Stimulated activated CD8-positive, alpha-beta memory T cell treated with anti-CD3 and anti-CD28 coated beads, Interleukin-15, amount 100 ng/mL, for 48 hours (primary cell): ENCODE data around the gene NRG2.

Experiments
- DNase-seq, 2 donors: peaks; one replicate each; pipeline ENCODE4 v3.0.0-alpha.2; 2020; ENCODE audit warnings: low read depth in 2 of 2

Gene NRG2

DNA sequence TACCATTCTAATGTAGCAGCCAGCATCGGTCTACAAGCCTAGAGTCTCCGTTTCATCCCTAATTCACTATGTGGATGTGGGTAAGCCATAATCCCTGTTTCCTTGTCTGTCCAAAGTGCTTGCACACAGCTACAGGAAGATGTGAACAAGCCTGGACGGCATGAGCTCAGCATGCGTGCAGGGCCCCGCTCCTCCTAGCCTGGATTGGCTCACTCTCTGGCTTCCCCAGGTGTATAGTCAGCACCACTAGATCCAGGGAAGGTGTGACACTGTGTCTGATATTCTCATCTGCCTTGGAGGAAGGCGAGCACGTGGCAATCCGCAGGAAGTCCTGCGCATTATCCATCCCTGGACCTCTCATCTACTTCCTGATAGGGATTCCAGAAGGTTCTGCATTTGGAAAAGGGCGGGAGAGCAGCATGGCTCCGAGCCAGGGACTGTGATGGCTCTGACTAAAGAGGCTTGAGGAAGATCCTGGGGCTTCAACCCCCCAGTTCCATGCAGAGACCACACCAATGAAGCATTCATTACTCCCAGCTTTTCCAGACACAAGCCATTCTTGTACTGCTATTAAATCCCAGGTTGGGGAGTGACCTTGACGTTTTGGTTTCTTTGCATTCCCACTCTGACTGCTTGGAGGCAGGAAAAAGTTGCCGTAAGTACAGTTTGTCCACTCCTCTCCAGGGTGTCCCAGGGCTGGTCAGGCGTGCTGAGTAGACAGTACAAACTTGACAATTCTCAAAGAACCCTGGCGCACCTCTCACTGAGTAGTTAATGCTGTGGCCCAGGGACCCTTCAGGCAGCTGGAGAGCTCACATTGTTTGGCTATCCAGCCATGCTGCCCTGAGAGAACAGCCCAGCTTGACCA, 181.8 kb downstream of the NRG2 start:
- DNase-seq, result no peak

DNA sequence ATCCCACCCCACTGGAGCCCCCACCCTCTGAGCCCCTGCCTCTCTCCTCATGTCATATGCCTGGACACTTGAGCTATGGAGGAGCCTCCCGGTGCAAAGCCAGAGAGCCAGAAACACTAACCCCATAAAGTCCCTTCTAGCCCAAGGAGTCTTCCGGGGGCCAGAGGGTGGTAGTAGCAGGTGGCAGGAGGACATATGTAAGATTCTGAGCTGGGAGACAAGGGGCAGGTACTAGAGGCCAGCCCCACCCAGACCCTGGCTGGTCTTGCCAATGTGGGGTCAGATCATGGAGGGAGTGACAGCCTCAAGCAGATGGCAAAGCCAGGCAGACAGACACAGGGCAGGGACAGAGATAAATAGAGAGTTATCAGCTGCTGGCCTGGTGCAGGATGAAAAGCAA, 184.1 kb downstream of the NRG2 start:
- no peak for DNase-seq

DNA sequence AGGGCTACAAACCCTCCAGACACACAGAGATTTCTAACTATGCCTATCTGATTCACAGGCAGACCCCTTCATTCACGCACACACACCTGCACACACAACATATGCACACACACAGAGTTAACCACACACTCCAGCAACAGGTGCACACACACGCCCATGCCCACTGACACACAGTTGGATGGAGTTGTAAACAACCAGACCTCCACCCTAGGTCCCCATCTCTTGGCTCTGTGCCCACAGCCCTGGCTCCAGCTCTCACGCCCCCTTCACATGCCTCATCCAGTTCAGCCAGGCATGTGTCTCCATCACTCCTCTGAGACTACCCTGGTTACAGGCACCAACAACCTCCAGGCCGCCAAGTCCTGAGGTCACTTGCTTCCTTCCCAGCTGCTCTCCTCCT, 186.4 kb downstream of the NRG2 start:
- no peak for DNase-seq

DNA sequence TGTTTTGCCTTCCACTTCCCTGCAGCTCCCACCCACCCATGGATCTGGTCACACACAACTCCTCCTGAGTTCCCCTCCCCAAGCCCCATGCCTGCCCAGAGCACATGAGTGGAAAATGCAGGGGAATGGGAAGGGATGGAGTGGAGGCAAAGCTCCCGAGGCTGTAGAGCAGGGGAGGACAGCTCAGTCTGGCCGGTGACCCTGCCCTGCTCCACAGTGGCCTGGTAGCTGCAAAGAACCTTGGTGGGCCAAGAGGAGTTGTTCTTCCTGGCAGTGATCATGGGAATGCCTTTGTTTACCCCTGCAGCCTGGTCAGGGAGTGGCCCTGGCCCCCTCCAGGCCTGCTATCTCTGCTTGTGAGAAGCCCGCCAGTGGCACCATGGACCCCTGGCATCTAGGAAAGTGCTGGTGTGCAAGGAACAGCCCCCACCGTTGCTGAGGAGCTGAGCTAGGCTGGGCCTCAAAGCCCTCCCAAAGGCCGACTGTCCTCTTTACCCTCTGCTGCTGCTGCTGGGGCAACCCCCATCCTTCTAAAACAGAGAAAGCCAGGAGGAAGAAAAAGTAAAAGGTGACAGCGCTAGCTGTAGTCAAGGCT, 187.1 kb downstream of the NRG2 start:
- DNase-seq, result no peak

DNA sequence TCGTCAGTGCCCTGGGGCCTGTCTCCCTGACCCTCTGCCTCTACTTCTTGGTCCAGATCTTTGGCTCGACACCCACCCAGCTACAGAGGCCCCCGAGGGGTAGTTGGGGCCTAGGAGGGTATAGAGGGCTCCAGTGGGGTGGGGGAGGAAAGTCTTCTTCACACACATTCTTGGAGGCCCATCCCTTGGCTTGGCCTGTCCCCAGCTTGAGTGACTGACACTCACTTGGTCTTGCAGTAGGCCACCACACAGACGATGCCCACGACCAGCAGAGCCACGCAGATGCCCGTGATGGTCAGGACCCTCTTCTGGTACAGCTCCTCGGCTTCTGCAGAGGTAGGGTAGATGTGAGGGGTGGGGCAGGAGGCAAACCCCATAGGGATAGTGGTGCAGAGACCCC, 187.6 kb downstream of the NRG2 start:
- DNase-seq, result no peak

DNA sequence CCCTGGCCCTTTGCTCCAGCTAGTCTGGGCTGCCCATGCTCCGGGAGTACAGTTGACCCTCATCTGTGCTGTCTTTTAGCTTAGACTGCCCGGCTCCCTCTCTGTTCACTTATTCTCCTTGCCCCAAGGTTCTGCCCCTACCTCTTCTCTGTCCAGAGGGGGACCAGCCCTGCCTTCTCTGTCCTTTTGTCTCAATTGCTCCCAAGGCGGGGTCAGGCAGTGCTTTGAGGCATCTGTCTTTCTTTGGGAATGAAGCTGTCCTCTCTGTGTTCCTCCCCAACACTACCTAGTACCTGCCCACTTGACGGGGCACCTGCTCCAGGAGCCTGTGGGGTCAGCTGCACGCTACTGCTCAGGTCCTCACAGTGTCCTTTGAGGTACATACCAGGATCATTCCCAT, 188.1 kb downstream of the NRG2 start:
- no peak for DNase-seq

DNA sequence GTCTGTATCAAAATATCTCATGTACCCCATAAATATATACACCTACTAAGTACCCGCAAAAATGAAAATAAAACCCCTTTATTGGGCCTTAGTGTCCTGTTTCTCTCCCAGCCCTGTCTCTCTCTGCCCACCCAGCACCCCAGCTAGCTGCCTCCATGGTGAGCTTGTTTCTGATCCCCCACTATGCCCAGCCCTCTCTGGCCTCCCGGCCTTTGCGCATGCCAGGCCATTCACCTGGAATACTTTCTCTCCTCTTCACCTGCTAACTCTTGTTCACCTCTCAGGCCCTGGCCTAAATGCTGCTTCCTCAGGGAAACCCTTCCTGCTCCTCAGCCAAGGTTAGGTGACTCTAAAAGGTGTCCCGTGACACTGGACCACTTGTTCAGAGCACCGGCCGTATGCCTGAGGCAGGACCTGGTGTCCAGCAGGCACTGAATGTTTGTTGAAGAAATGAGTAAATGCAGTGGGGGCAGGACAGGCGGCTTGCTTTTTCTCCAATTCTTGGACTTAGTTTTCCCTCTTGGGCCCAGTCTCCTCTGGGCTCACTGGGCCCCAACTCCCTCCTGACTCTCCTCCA, 189.0 kb downstream of the NRG2 start:
- DNase-seq, result no peak

DNA sequence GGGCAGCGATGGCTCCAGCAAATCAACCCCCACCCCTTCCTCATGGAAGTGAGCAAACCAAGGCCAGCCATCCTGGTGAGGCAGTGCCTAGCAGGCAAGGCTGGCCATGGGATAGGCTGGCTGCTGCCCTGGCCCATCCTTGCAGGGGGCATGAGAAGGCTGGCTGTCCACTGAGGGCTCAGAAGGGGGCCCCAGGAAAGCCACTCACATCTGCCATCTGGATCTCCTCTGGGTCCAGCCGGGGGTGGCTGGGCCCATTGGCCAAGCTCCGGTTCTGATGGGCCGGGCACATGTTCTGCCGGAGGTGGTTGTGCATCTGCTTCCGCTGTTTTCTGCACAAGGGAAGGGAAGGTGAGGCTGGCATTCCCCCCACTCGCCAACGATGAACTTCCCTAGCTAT, 190.4 kb downstream of the NRG2 start:
- DNase-seq, result no peak

DNA sequence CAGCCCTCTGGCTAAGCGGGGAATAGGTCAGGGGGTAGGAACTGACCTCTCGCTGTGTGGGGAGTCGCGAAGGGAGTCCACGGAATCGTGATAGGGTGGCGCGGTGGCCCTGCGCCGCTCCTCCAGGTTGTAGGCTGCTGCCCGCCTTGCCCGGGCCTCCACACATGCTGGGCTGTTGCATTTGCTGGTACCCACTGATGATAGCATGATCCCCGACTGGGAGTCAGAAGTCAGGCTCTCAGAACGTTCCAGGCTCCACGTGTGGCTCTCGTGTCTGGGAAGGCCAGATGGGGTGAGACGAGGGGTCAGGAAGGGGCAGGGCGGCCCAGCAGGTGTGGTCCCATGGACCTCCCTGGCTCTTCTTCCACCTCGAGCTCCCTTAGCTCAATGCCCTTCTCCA, 191.5 kb downstream of the NRG2 start:
- no peak for DNase-seq

DNA sequence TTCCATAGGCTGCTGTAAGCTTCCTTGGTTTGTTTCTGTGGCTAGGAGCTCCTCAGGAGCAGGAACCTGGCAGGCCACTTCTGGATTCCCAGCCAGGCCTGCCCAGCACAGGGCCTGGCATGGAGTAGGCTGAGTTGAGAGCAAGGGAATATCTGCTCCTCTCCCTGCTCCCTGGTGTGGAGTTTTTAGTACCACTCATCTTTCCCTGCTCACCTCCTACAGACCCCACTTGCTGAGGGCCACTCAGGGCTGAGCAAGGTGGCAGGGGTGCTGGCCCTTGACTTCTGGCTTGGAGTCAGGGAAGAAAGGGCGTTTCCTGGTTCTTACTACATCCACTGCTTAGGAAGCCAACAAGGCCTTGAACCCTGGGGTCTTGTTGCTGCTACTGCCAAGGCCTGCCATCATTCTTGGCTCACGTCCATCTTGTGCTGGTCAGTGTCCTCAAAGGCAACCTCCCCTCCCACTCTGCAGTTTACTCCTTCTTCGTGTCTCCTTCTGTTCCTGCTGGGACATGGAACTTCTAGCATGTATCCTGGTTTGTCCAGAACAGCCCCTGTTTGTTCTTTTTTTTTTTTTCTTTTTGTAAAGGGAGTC, 192.6 kb downstream of the NRG2 start:
- no peak for DNase-seq

DNA sequence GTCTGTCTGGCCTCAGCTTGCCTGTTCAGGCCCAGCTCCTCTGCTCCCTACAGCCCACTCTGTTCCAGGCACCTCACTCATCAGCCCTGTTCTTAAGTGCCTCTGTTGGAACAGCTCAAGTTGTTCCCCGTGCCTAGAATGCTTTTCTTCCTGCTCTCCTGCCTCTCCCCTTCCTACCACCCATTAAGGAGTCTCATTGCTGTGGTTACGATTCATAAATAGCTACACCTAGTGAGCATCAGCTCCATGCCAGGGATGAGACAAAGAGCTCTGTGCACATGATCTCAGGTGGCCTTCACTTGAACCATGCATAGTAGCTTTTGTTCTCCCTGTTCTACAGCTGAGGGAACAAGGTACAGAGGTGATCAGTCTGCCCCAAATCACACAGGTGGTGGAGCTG, 193.2 kb downstream of the NRG2 start:
- no peak for DNase-seq

DNA sequence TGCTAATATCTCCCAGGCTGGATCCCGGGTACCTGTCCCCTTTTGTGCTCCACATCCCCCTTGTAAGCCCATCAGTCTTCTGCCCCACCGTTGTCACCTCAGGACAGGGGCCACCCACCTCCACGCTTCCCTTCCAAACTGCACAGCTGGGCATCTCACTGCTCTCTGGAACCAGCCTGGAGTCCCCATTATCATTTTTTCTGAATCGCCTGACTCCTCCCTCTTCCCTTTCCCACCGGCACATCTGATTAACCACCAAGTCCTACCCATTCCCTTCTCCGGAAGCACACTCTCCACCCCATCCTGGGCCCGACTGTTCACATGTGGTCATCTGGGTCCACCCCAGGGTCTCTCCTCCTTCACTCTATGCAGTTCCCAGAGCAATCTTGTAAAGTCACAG, 193.6 kb downstream of the NRG2 start:
- no peak for DNase-seq

DNA sequence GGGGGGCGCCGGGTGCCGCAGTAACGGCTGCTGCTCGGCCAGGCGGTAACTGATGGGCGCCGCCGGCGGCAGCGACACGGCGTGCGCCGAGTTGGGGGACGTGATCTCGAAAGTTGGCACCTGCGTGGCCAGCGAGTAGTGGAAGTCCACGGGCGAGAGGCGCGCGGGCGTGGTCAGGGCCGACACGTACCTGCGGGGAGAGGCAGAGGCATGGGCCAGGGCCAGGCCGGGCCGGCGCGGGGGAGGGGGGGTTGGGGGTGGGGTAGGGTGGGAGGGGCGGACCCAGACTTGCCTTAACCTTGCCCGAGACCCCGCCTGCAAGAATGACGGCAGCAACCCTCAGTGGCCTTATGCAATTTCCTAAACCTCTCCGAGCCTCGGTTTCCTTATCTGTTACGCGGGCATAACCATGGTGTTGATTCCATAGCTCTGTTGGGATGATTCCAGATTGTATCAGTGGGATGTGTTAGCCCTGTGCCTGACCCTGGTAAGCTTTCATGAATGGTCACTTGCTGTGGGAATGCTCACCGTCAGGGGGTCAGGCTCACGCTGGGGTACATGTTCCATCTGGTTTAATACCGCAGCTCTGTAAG, 194.5 kb downstream of the NRG2 start:
- no peak for DNase-seq

DNA sequence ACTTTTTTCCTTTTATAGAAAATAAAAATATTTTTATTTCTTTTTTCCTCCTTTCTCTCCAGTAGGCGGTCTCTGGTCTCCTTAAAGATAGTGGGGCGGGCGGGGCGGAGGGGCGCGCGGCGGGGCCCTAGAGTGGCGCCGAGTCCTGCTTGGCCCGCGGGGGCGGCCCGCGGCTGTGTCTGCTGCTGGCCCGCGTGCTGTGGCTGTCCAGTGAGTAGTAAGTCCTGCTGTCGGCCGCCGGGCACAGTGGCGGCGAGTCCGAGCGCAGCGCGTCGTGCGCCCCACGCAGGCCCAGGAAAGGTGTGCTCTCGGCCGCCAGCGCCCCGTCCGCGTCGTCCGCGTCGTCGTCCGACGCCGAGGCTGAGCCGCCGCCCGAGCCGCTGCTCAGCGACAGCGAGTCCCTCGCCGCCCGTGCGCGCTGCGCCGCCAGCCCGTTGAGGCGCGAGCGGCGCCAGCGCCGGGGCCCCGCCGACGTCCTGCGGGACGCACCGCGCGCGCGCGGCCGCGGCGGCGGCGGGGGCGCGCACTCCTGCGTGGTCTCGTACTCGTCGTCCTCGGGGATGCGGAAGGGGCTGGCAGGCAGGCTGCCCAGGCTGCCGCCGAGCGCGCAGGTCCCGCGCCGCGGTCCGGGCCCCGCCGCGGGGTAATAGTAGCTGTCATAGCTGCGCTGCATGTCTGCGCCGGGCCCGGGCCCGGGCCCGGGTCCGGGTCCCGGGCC, 195.2 kb downstream of the NRG2 start:
- DNase-seq, result peak; percentile 60 to 63

DNA sequence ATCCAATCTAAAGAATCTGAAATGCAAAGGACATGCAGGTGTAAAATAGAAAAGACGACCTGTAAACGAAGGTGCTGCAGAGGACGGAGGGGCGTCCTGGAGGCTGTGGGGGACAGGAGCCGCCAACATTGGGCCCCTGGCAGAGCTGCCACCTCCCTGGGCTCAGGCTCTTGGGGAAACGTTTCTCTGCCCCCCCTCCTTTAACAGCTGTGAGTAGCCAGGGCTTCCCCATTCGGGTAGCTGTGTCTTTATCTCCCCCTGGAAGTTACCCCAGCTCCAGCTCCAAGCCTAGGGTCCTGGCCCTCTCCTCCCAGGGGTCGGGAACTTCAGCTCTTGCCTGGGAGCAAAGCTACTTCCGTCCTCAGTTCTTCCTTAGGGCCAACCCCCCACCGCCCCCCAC, 196.0 kb downstream of the NRG2 start:
- no peak for DNase-seq

DNA sequence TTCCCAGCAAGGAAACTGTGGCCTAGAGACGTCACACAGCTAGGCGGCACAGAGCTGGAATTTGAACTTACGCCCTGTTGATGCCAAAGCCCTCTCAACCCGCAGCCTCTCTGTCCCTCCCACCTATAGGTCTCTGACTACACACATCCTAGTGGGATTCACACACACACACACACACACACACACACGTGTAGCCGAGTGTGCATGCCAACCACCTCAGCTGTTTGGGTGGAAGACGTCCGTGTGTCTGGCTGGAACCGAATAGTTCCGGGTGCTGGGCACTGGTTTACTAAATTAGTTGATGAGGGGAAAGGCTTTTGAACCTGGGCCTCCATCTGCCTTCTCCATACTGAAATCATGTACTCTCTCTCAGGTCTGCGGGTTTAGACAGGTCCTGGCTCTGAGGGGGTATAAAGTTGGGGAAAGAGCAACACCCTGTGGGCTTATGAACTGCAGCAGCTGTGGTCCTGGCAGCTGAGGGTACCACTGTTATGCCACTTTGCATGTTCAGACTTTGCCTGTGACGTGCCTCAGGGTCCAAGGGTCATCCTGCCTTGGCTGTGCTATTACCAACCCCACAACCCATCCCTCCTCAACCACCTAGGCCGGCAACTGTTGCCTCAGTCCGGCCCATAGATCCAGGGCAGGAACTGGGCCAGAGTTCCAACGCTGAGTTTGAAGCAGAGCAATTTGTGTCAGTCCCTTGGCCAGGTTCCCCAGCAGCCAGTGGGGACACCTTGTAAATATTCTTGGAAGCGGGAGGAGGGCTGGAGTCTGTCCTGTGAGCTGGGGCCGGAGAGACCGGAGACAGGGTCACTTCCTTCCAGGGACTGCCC, 197.0 kb downstream of the NRG2 start:
- no peak for DNase-seq

DNA sequence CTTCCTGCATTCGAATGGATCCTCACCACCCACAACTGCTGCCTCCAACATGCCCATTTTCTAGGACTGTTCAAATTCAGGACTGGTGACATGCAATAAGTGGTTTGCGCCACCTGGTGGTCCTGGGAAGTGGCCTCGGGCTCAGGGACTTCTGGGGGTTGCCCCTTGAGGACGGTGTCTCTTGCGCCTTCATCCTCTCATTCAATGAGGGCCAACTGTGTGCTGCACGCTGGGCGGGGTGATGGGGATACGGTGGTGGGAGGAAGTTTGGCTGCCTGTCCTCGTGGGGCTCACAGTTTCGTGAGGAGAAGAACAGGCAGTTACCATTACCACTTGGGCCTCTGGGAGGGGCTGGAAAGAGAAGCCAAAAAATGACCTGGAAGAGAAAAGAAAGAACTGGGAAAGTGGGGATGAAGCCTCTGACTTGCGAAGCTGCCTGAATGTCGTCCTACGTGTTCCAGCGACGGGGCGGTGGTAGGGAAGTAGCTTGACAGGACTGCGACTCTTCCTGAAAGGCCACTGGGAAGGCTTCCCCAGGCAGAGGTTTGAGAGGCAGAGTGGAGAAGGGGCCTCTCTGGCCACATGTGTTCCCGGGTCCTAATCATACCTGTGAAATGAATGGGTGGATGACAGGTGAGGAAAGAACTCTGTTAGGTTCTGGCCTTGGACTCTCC, 198.5 kb downstream of the NRG2 start:
- peak; percentile 63 to 68 for DNase-seq

DNA sequence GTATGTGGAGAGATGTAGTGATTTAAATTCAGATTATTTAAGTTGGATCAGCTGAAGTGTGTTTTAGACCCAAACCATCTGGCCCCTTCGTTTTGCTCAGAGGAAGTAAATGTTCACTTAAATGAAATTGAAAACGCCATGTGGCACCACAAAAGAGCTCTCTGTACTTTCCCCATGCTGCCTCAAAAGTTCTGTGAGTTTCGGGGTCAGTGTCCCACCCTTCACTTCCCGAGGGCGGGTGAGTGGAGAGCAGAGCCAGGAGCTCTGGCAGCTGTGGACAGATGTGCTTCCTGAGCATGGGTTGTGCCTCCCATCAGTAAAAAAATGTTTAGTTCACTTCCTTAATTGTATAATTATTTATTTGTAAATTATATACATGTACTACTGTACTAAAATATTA, 199.1 kb downstream of the NRG2 start:
- DNase-seq, result no peak

DNA sequence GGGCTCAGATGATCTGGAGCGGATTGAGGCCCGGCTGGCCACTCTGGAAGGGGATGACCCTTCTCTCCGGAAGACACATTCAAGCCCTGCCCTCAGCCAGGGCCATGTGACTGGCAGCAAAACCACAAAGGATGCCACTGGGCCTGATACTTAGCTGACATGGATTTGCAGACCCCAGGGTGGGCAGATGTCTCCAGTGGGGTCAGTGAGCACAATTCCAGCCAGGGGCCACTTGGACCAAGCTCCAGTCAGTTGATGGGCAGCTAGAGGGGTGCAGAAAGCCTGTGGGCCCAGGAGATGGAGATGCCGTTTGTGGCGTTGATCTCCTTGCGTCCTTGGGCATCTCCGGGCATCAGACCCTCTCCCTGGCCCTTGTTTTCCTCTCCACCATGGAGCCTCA, 200.8 kb downstream of the NRG2 start:
- no peak for DNase-seq

DNA sequence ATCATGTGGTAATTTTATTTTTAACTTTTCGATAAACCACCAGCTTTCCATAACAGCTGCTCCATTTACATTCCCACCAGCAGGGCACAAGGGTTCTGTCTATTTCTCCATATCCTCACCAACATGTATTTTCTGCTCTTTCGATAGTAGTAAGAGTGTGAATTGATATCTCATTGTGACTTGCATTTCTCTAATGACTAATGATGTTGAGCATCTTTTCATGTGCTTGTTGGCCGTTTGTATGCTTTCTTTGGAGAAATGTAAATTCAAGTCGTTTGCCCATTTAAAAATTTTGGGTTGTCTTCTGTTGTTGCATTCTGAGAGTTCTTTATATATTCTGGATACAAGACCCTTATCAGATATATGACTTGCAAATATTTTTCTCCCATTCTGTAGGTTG, 201.6 kb downstream of the NRG2 start:
- no peak for DNase-seq
